CD4-positive, alpha-beta T cell treated with Interleukin-15 for 4 hours (primary cell): ENCODE data around the gene PKDREJ.
A peak's percentile ranks its signal among the peaks of the same experiment; 100 is the strongest.

Source experiments
- DNase-seq: peaks from one replicate; pipeline ENCODE4 v3.0.0-alpha.2; 2020; ENCODE audit warnings: low spot score

Gene PKDREJ

DNA sequence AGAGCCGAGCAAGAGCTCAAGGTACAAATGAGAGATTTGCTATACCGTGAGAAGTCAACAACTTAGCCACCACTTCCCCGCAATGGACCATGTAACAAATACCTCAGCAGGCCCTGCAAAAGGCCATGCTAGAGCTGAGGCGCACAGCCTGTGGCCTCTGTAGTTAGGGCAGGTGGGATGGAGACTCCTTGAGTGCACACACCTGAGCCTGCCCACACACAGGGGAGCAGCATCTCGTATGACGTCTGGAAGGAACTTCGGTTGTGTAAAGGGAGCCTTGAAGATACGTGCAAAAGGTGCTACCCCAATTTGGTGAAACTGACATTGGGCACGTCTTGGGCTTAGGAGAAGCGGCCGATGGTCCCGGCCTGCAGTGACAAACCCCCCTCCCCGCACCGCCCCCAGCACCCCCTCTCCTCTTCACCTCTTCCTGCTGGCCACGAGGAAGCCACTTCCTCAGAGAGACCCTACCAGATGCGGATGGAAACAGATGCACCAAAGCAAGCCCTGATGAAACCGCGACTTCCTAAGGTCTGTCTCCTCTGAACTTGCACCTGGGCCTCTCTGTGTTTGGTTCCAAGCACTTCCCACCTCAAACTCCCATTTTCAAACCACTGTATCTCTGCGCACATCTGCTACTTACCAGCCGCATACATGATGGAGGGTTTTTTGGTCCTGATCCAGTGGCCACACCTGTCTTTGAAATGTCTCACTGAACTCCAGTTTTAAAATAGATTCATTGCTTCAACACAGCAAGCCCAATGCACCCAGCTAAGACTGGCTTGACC lies 23.7 kb downstream of the PKDREJ start:
- DNase-seq = no peak

DNA sequence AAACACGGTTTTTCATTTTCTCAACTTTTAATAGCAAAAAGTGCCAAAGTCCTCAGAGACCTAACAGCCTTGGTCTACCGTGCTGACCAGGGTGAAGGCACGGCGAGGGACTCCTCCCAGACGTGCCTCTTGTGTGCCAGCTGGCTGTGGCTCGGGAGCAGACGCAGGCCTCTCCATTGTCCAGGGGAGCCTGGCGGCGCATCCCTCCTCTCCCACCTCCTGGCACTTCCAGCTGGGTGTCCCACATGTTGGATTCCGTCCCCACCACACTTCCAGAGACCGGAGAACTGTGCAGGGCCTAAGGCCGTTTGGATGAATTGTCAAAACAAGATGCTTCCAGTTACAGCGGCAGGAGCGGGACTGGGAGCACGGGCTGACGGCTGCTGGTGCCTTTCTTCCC lies 24.6 kb downstream of the PKDREJ start:
- no peak for DNase-seq

DNA sequence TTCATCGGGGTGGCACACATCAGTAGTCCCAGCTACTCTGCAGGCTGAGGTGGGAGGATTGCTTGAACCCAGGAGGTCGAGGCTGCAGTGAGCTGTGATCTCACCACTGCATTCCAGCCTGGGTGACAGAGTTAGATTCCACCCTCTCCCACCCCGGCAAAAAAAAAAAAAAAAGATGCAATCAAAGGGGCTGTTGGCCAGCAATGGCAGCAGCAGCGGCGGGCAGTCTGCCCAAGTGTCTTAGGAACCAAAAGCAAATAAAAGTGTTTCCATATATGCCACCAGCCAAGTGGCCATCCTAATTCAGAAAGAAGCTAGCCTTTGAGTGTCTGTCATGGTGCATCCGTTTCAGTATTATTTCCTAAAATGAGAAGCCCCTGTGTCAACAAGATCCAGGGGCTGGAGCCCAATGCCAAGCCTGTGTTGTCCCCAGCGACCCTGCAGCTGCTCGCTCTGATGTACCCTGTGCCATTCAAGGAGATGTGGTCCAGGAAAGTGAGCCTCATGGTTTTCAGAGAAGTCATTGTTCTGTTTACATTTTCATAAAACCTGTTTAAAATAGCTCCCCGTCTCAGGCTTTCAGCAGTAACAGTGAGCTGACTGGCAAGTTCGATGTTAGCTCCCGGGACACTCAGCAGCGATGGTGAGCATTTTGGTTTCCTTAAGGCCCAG lies 25.6 kb downstream of the PKDREJ start:
- no peak for DNase-seq

DNA sequence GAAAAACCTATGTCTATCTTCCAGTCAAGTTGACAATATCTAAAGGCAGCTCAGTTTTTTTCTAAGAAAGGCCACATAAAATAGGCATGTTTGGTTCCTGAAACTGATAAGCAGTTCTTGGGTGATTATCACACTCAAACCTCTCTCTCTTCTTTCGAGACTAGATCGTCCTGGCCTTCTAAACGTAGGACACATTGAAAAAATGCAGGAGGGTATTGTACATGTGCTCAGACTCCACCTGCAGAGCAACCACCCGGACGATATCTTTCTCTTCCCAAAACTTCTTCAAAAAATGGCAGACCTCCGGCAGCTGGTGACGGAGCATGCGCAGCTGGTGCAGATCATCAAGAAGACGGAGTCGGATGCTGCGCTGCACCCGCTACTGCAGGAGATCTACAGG lies 28.2 kb downstream of the PKDREJ start:
- no peak for DNase-seq

DNA sequence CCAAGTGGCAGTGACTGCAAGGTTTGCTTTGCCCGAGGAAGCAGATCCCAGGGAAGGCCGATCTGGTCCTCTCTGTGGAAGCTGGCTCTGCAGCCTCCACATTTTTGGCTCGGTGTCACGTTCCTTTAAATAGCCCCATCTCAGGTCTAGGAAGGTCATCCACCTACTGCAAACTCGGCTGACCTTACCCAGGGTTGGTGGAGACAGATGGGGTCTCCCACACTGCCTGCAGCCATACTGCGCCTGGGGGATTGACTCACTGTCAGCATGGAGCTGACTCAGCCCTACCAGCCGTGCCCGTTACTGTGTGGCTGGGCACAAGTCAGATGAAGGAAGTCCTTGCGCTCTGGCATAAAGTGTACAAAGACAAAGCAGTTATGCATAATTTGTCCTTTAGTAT lies 29.9 kb downstream of the PKDREJ start:
- no peak for DNase-seq

DNA sequence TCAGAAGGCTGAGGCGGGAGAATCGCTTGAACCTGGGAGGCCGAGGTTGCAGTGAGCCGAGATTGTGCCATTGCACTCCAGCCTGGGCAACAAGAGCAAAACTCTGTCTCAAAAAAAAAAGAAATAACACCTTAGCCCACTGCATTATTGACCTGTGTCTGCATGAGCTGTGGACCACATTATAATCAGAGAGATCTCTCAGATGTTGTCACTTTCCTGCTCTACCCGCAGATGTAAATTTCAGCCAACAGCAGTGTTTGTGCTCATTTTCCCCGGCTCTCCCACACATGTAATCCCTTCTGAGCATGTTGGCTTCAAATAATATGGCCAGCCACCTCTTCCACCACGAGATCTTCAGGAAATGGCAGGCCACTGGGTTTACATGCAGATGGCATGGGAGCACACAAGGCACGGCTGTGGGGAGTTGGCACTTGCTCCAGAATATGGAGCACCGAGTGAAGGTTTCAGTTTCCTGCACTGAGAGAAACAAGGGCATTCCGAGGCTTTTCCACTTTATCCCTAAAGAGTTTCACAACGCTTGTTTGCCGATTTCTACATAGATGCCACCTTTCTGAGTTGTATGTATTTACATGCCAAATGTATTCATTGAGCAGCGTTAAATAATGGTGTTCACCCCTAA lies 32.8 kb downstream of the PKDREJ start:
- no peak for DNase-seq

DNA sequence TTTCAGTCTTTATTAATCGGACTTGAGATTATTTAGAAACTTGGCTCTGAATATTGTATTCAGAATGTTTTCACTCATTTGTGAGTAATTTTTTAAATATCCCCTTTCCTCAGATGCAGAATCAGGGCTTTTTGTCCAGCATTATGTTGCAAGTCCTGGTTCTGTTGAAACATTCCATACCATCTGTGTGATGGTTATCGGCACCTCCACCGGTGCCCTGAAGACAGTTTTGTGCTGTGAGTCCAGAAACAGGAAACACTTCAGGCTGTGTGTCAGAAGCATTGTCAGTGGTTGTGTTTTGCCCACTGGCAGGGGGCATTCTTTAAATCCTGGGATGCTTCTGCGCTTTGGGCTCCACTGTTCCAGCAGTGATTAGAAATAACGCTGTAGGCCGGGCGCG lies 33.4 kb downstream of the PKDREJ start:
- no peak for DNase-seq

DNA sequence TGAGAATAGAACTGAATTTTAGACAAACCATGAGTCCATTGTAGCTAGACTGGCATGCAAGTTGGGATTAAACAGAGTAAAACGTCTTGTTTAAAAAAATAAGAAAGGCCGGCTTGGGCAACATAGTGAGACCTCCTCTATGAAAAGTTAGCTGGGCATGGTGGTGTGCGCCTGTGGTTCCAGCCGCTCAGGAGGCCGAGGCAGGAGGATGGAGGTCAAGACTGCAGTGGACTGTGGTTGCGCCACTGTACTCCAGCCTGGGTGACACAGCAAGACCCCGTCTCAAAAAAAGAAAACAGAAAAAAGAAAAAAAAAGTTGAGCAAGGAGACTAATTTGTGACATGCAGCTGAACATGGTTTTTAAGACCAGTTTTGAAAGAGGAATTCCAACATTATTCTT lies 36.6 kb downstream of the PKDREJ start:
- no peak for DNase-seq

DNA sequence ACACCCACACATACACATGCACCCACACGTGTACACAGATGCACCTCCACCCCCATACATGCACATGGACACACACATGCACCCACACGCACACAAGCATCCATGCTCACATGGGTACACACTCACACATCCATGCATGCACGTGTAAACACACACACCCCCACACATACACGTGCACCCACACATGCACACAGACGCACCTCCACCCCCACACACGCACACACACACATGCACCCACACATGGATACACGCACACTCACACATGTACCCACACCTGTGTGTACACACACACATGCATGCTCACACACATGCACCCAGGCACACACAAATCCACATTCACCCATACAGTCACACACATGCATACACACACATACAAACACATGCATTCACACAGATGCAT lies 37.5 kb downstream of the PKDREJ start:
- no peak for DNase-seq

DNA sequence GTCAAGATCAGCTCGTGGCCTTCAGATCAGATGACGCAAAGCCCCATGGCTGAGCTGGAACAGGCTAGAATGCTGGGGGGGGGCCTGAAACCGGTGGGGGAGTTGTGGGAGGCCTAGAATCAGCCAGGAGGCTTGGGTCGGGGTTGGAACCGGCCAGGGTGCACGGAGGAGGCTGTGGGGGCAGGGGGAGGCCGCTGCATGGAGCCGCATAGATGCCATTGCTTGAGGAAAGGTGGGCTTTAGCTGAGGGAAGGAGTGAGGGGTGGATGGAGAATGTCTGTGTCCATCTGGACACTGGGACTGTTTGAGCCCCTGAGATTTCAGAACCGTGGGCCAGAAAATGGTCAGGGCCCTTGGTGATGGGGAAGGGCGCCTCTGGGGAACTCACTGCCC lies 38.2 kb downstream of the PKDREJ start:
- DNase-seq = no peak

DNA sequence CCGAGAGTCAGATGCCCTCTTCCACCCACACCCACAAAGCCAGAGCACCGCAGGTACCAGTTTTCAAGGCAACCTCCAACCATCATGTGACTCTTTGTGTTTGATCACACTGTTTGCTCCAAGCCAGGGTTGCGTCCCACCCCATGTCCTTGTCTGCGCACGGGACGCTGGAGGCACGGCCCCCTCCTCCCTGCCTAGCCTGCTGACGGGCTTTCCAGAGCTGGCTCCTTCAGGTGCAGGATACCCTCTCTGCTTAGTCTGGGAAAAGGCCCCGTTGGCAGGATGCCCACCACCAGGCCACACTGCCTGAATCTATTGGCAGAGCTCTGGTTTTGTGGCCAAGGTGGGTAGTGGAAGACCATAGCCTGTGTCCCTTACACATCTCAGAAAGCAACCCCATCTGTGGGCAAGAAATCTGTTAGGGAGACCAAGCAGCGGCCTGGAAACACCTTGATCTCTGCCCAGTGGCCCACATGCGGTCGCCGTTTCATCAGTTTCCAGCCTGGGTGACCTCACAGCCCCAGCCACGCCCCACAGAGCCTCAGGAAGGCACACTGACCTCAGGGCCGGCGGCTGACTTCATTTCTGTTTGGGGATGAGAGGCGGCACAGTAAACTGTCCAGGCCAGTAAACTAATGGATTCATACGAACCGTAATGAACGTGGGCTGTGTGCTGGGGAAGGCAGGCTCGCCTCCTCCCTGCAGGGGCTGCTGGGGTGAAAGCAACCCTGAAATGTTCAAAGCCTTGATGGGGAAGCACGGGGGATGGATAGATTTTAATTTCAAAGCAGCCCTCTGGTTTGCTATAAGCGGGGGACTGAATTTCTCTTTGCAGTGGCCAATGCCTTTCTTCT lies 38.9 kb downstream of the PKDREJ start:
- DNase-seq = no peak

DNA sequence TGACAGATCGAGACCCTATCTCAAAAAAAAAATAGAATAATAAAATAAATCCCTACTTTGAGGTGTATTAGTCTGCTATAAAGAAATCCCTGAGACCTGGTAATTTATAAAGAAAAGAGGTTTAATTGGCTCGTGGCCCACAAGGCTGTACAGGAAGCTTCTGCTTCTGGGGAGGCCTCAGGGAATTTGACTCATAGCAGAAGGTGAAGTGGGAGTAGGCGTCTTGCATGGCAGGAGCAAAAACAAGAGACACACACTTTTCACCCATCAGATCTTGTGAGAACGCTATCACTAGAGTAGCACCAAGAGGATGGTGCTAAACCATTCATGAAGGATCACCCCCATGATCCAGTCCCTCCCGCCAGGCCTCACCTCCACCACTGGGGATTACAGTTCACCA lies 42.2 kb downstream of the PKDREJ start:
- DNase-seq = no peak

DNA sequence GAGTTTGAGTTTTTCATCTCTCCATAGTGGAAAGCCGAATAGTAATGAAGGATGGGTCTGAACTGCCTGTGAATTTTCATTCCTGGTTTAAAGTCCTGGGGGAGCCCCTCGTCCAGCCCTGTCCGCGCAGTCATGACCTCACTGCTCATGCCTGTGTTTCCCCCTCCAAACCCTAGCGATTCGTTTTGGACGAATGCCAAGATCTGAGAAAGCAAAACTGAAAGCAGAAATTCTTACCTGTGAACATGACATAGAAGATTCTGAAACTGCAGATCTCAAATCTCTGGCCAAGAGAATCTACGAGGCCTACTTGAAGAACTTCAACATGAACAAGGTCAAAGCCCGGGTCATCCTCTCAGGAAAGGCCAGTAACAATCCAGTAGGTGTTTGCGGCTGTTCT lies 43.5 kb downstream of the PKDREJ start:
- DNase-seq = peak; percentile 9

DNA sequence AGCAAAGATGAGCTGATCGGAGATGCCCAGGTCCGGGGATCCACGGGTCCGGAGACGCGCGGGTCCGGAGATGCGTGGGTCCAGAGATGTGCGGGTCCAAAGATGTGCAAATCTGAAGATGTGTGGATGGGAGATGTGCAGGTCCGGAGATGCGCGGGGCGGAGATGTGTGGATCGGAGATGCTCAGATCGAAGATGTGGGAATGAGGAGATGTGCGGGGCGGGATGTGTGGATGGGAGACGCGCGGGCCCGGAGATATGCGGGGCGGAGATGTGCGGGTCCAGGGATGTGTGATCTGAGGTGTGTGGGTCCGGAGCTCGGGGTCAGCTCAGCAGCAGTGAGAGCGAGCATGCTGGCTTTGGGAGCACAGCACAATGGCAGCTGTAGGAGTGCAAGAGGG lies 48.5 kb downstream of the PKDREJ start:
- DNase-seq = no peak

DNA sequence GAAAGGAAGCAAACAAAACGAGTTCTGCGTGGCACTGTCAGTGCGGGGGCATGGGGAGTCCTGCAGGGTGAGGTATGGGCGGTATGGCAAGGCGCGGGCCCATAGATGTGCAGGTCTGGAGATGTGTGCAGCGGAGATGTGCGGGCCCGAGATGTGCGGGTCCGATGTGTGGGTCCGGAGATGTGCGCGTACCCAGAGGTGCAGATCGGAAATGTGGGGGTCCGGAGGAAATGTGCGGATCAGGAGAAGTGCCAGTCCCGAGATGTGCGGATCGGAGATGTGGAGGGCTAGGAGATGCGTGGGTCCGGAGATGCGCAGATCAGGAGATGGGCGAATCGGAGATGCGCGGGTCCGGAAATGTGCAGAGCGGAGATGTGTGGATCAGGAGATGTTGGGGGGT lies 49.0 kb downstream of the PKDREJ start:
- DNase-seq = no peak

DNA sequence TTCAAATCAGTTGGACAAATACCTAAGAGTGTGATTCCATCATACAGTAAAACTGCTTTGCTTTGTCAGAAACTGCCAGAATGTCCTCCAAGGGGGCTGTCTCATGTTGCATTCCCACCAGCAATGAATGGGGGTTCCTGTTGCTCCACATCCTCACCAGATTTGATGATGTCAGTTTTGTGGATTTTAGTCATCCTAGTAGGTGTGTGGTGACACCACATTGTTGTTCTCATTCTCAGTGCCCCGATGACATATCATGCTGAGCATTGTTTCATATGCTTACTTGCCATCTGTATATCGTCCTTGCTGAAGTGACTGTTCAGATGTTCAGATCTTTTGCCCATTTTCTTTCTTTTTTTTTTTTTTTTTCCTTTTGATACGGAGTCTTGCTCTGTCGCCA lies 50.1 kb downstream of the PKDREJ start:
- no peak for DNase-seq

DNA sequence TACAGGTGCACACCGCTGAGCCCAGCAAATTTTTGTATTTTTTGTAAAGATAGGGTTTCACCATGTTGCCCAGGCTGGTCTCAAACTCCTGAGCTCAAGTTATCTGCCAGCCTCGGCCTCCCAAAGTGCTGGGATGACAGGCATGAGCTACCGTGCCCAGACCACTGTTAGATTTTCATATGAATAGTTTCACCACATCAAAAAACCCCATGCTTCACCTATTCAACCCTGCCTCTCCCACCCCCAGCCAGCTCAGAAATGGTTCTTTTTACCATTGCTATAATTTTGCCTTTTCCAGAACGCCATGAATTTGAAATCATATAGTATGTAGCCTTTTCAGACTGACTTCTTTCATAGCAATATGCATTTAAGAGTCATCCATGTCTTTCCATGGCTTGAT lies 50.9 kb downstream of the PKDREJ start:
- DNase-seq = no peak

DNA sequence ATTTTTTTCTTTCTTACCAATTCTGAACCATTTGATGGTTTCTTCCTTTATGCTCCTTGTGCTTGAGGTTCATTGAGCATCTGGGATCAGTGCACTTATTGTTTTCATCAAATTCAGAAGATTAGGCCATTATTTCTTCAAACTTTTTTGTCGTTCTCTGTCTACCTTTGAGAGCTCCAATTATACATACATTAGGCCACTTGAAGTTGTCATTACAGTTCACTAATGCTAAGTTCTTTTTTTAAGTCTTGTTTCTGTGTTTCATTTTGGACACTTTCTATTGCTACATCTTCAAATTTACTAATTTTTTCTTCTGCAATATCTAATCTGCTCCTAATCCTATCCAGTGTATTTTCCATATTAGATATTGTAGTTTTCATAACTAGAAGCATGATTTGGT lies 53.9 kb downstream of the PKDREJ start:
- DNase-seq = no peak
